ENCODE data around the gene YARS1.

GRCh38 chr1:32865639-32866405 is 48.7 kb upstream of the YARS1 start:
- TF ChIP-seq FOXP2 (optimal IDR thresholded peaks at IDR 0.05; ENCODE audit: control extremely low read depth, extremely low read length, insufficient read depth) = no peak
- no peak for TF ChIP-seq EZH2 (IDR thresholded peaks at IDR 0.05)

Data from SK-N-MC (cell line).